AG09319 (cell line): Measurements from ENCODE around the gene NFKBIZ.

ENCODE experiments used
- DNase-seq: peaks from one replicate; pipeline ENCODE4 v3.0.0-alpha.2; 2010; ENCODE audit warnings: low read depth; ENCODE audit errors: extremely low read depth
- TF ChIP-seq, protein P1 (sequence below): IDR thresholded peaks from 2 replicates; pipeline ENCODE4 v1.5.1; 2011; ENCODE audit warnings: low read depth, mild to moderate bottlenecking, inconsistent platforms, low read length, moderate library complexity

NFKBIZ gene

DNA sequence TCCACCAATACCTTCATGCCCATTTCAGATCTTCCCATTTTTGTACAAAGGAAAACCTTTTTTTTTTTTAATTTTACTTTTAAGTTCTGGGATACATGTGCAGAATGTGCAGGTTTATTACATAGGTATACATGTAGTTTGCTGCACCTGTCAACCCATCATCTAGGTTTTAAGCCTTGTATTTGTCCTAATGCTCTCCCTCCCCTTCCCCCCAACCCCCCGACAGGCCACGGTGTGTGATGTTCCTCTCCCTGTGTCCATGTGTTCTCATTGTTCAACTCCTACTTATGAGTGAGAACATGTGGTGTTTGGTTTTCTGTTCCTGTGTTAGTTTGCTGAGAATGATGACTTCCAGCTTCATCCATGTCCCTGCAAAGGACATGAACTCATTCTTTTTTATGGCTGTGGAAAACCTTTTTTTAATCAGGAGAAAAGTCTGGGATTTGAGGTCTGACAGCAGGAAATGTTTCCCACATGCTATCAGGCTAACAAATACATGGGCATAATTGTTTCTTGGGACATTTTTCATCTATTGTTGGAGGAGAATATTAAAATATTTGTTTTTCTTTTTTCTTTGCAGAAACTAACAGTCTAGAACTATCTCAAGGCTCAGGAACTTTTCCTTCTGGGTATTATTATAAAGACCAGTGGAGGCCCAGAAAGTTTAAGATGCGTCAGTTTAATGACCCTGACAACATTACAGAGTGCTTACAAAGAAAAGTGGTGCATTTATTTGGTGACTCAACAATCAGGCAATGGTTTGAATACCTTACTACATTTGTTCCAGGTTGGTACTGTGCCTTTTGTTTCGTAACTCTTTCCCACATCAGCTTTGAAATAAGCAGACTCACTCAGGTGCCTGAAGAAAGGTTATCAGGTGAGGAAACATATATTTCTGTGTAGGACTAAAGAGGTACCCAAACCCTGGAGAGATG, 32.8 kb upstream of the NFKBIZ start:
- TF ChIP-seq, protein P1, sequence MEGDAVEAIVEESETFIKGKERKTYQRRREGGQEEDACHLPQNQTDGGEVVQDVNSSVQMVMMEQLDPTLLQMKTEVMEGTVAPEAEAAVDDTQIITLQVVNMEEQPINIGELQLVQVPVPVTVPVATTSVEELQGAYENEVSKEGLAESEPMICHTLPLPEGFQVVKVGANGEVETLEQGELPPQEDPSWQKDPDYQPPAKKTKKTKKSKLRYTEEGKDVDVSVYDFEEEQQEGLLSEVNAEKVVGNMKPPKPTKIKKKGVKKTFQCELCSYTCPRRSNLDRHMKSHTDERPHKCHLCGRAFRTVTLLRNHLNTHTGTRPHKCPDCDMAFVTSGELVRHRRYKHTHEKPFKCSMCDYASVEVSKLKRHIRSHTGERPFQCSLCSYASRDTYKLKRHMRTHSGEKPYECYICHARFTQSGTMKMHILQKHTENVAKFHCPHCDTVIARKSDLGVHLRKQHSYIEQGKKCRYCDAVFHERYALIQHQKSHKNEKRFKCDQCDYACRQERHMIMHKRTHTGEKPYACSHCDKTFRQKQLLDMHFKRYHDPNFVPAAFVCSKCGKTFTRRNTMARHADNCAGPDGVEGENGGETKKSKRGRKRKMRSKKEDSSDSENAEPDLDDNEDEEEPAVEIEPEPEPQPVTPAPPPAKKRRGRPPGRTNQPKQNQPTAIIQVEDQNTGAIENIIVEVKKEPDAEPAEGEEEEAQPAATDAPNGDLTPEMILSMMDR = no peak
- no peak for DNase-seq

DNA sequence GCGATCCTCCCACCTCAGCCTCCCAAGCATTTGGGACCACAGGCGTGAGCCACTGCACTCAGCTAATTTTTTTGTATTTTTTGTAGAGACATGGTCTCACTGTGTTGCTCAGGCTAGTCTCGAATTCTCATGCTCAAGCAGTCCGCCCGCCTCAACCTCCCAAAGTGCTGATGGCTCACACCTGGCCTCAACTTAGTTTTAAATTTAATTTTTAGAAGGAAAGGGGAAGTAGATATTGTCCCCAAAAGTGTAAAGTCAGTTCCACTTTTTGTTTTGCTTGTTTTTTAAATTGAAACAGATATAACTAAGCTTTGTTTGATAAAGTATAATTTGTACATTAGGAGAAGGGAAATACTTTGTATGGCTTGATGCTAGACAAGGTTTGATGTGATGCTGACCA, 31.3 kb upstream of the NFKBIZ start:
- TF ChIP-seq, protein P1 = no peak
- no peak for DNase-seq

DNA sequence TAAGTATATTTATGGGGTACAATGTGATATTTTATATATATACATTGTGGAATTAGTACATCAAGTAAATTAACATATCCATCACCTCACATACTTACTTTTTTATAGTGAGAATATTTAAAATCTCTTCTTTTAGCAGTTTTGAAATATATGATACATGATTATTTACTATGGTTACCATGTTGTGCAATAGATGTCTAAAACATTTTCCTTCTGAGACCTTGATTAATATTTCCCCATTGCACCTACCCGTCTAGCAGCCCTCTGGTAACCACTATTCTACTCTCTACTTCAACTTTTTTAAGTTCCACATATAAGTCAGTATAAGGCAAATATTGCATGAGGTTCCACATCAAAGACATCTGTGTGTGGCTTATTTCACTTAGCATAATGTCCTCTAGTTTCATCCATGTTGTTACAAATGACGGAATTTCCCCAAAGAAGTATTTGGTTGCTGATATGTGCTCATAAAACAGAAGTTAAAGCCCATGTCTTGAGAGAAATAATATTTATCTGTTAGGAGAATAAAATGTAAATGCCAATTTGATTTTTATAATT, 29.6 kb upstream of the NFKBIZ start:
- no peak for DNase-seq
- TF ChIP-seq, protein P1 = no peak

DNA sequence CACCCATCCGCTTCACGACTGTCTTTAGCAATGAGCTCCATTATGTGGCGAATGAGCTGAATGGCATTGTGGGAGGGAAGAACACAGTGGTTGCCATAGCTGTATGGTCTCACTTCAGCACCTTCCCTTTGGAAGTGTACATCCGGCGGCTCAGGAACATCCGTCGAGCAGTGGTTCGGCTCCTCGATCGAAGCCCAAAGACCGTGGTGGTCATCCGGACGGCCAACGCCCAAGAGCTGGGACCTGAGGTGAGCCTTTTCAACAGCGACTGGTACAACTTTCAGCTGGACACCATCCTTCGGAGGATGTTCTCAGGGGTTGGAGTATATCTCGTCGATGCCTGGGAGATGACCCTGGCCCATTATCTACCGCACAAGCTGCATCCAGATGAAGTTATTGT, 27.8 kb upstream of the NFKBIZ start:
- DNase-seq = no peak
- TF ChIP-seq, protein P1 = no peak

DNA sequence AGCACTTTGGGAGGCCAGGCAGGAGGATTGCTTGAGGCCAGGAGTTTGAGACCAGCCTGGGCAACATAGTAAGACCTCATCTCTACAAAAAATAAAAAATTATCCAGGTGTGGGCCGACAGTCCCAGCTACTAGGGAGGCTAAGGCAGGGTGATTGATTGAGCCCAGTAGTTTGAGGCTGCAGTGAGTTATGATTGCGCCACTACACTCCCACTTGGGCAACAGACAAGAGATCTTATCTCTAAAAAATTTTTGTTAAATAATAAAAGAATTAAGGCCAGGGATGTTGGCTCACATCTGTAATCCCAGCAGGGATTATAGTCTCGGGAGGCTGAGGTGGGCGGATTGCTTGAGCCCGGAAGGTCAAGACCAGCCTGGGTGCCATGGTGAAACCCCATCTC, 25.8 kb upstream of the NFKBIZ start:
- DNase-seq = no peak
- TF ChIP-seq, protein P1 = no peak

DNA sequence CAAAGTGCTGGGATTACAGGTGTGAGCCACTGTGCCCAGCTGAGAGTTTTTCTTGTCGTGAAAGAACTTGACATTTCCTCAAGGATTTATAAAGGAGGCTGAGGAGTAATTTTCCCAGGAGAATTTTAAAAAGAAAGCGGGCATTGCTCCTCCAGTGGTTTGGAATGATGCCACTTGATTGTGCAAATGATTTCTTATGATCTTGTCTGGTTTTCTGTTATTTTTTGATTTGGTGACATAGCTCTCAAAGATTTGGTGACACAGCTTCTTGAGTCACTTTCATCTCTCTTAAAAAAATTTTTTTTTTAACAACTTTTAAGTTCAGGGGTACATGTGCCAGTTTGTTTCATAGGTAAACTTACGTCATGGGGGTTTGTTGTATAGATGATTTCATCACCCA, 24.6 kb upstream of the NFKBIZ start:
- no peak for DNase-seq
- TF ChIP-seq, protein P1 = no peak

DNA sequence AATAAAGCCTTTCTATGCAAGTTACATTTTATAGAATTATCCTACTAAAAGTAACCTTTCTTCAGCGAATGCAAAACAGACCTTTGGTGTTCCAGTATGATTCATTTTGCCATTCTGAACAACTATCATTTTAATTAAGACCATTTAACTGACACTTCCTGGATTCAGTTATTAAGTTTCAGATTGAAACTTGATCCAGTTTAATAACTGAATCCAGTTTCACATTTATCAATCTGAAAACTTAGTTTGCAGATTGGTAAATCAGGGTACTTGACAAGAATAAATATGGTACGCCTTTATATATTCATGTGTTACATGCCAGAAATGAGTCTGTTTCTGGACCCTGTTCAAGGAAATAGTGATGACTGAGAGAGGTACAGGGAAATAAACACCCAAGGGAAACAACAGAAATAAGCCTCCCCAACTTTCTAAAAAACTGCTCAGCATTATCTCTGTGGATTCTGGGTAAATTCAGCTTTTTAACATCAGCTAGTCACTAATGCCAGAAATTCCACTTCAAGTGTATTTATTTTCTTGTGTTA, 23.3 kb upstream of the NFKBIZ start:
- TF ChIP-seq, protein P1 = no peak
- DNase-seq = no peak
